ENCODE results near the gene CPSF3. TPM values are rescaled to one million over a fixed set of nuclear protein-coding genes. Genes with fewer than 3 reads are reported as not detected.

The CPSF3 gene
- total and polyA plus RNA-seq, 9 of the 15 experiments (the other 6 are each of a cell fraction or from before 2014, with no cell fraction given): 54.2 to 151 (median 94.5) TPM

GRCh38 chr2:9483107-9483506, 59.7 kb downstream of the CPSF3 start (continued):
- no peak for TF ChIP-seq ZNF583 (CRISPR knock-in tag; IDR thresholded peaks at IDR 0.05)
- TF ChIP-seq HSF4 (CRISPR knock-in tag; IDR thresholded peaks at IDR 0.05; ENCODE audit: borderline replicate concordance): no peak
- no peak for TF ChIP-seq ZNF212 (CRISPR knock-in tag; IDR thresholded peaks at IDR 0.05)
- no peak for TF ChIP-seq TAF9B (IDR thresholded peaks at IDR 0.05; ENCODE audit: partially characterized antibody)

GRCh38 chr2:9484533-9484932, 61.1 kb downstream of the CPSF3 start:
- H3K27ac ChIP-seq (ENCODE audit: extremely low read depth, low read depth, low read length): no peak overlapping the region
- in situ Hi-C loops (cut with MboI) (no loop called here), intact Hi-C loops (cut with micrococcal nuclease) (loop anchor here (10.0 kb wide), 1 partner anchor 290 kb away; no protein-coding TSS in a partner anchor)
- no peak for TF ChIP-seq ZNF280B (CRISPR knock-in tag; IDR thresholded peaks at IDR 0.05)
- no peak for TF ChIP-seq SRSF1 (IDR thresholded peaks at IDR 0.05; ENCODE audit: low read depth, low read length)
- no peak for TF ChIP-seq PRPF4 (IDR thresholded peaks at IDR 0.05; ENCODE audit: insufficient read depth, low read depth, low read length, poor library complexity, severe bottlenecking)
- TF ChIP-seq ZNF695 (CRISPR knock-in tag; IDR thresholded peaks at IDR 0.05): no peak
- no peak for TF ChIP-seq L3MBTL2 (IDR thresholded peaks at IDR 0.05)
- no peak for TF ChIP-seq TCF15 (CRISPR knock-in tag; IDR thresholded peaks at IDR 0.05)
- TF ChIP-seq ELF2 (CRISPR knock-in tag; IDR thresholded peaks at IDR 0.05): no peak
- no peak for TF ChIP-seq CTCF (IDR thresholded peaks at IDR 0.05 in 2 of 3, conservative IDR thresholded peaks at IDR 0.05 in 1 of 3; ENCODE audit: insufficient read depth in 2 of 3, low read depth in 1 of 3, low read length in 3 of 3)
- no peak for TF ChIP-seq FOS (IDR thresholded peaks at IDR 0.05; ENCODE audit: extremely low read depth, insufficient read length)
- TF ChIP-seq ZNF184 (CRISPR knock-in tag; IDR thresholded peaks at IDR 0.05): no peak
- no peak for TF ChIP-seq MTA2 (IDR thresholded peaks at IDR 0.05; ENCODE audit: low read depth)
- no peak for TF ChIP-seq PCBP2 (IDR thresholded peaks at IDR 0.05; ENCODE audit: low read depth, low read length, poor library complexity, severe bottlenecking)
- FAIRE-seq (no peak), ATAC-seq (no peak; the same call in 2 of the 3 replicates), DNase-seq (ENCODE audit: extremely low read depth in 1 of 4, low spot score in 3 of 4) (no peak)
- no peak overlapping the region for H3K4me2 ChIP-seq (ENCODE audit: insufficient read depth, low read length)
- no peaks in the 10 kb centered on the region for H3K79me2 ChIP-seq (ENCODE audit: control insufficient read depth, insufficient read depth, low read length)
- no peaks in the 10 kb centered on the region for H4K20me1 ChIP-seq (replicated peaks; ENCODE audit: control insufficient read depth, insufficient read depth, low read length)
- no peak overlapping the region for H2AFZ ChIP-seq (ENCODE audit: low read depth, low read length)
- no peaks in the 10 kb centered on the region for H3K27me3 ChIP-seq (ENCODE audit: control insufficient read depth in 2 of 2, insufficient read depth in 2 of 2, low read length in 2 of 2)
- peaks cover 47% of the 10 kb centered on the region for H3K36me3 ChIP-seq (ENCODE audit: control insufficient read depth, insufficient read depth, low read length)
- no peaks in the 10 kb centered on the region for H3K9me3 ChIP-seq (replicated peaks; ENCODE audit: control insufficient read depth, insufficient read depth, low read depth, low read length)
- ChIA-PET CTCF (ENCODE audit: low intra/inter-chr PET ratio) (no interaction called here), POLR2A (interaction anchor here (0.6 to 3.9 kb wide), 2 partner anchors 33 to 359 kb away, joined by 5 to 13 read pairs; partner anchors contain the start of gene TAF1B)
- H3K9ac ChIP-seq (ENCODE audit: insufficient read depth in 1 of 2, low read depth in 2 of 2, low read length in 2 of 2): no peak overlapping the region
- no TSS peak for BruUV-seq (replicated peaks)
- H3K9me1 ChIP-seq (ENCODE audit: control insufficient read depth, insufficient read depth, low read length): no peaks in the 10 kb centered on the region
- H3K4me1 ChIP-seq (replicated peaks in 1 of 2; ENCODE audit: control insufficient read depth in 2 of 2, insufficient read depth in 2 of 2, low read length in 2 of 2): no peaks in the 10 kb centered on the region
- no peak overlapping the region for H3K4me3 ChIP-seq
- WGBS (ENCODE audit: insufficient coverage, low coverage, missing lambda C conversion rate): 84% methylated on average over 5 of the region's 5 CpGs
